ENCODE data around the gene GLRX5.

Gene GLRX5

DNA sequence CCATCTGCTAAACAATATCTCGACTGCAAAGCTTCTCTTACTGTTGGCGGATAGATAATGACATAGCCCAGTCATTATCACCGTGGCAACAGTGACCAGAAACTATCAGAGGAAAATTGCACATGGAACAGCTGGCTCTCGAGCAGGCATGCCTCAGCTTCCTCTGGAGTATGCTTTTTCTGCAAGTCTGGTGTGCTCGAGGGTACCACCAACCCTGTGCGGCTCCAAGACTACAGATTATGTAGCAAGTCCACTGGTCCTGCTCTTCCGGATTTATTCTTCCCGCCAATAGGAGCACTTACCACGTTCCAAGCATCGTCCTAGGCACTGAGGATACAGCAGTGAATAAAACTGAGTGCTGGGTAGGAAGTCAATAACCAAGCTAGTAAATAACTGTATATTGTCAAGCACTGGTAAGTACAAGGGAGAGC lies 1.4 kb upstream of the GLRX5 start:
- Histone ChIP-seq H3K27ac (ENCODE audit: low read depth in 2 of 2, low read length in 2 of 2) (peak overlapping the region in 1 of 2 donors; percentile 85), H3K36me3 (ENCODE audit: control insufficient read depth in 2 of 2, insufficient read depth in 2 of 2, low read length in 2 of 2) (peaks cover 4 to 7% of the 10 kb centered on the region in 2 donors), H3K9ac (ENCODE audit: low read depth in 1 of 2, low read length in 2 of 2) (peak overlapping the region; percentile 71 to 85), H3K4me1 (ENCODE audit: control insufficient read depth in 2 of 2, insufficient read depth in 2 of 2, low read length in 2 of 2) (peaks cover 27 to 32% of the 10 kb centered on the region in 2 donors), H3K4me3 (ENCODE audit: low read length in 2 of 2) (peak overlapping the region; percentile 77 to 87), H3K27me3 (ENCODE audit: control insufficient read depth in 2 of 2, insufficient read depth in 2 of 2, low read length in 2 of 2) (no peaks in the 10 kb centered on the region), H3K9me3 (ENCODE audit: control insufficient read depth in 2 of 2, low read length in 2 of 2) (no peaks in the 10 kb centered on the region)

DNA sequence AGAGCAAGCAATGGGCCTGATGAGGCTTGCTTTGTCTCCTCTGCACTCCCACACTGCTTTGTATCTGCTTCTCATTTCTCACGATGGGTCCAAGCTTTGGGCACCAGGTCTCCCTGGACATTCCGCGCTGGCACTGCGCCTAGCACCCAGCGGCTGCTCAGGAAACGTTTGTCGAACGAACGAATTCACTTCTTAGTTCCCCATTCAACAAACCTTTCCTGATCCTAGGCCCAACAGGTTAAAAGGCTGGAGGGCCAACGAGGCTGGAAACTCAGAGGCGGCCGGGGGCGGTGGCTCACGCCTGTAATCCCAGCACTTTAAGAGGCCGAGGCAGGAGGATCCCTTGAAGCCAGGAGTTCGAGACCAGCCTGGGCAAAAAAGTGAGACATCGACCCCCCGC lies 1.0 kb upstream of the GLRX5 start:
- H3K27me3 ChIP-seq (ENCODE audit: control insufficient read depth in 2 of 2, insufficient read depth in 2 of 2, low read length in 2 of 2), result no peaks in the 10 kb centered on the region
- peaks cover 27 to 32% of the 10 kb centered on the region in 2 donors for H3K4me1 ChIP-seq (ENCODE audit: control insufficient read depth in 2 of 2, insufficient read depth in 2 of 2, low read length in 2 of 2)
- peak overlapping the region; percentile 85 to 90 for H3K27ac ChIP-seq (ENCODE audit: low read depth in 2 of 2, low read length in 2 of 2)
- no peaks in the 10 kb centered on the region for H3K9me3 ChIP-seq (ENCODE audit: control insufficient read depth in 2 of 2, low read length in 2 of 2)
- peaks cover 4 to 7% of the 10 kb centered on the region in 2 donors for H3K36me3 ChIP-seq (ENCODE audit: control insufficient read depth in 2 of 2, insufficient read depth in 2 of 2, low read length in 2 of 2)
- peak overlapping the region; percentile 77 to 87 for H3K4me3 ChIP-seq (ENCODE audit: low read length in 2 of 2)
- H3K9ac ChIP-seq (ENCODE audit: low read depth in 1 of 2, low read length in 2 of 2), result peak overlapping the region; percentile 71 to 85

GRCh38 chr14:95535226-95536021 lies 574 bp downstream of the GLRX5 start:
- Histone ChIP-seq H3K9ac (ENCODE audit: low read depth in 1 of 2, low read length in 2 of 2) (peak overlapping the region; percentile 70 to 82), H3K36me3 (ENCODE audit: control insufficient read depth in 2 of 2, insufficient read depth in 2 of 2, low read length in 2 of 2) (peaks cover 4 to 7% of the 10 kb centered on the region in 2 donors), H3K27me3 (ENCODE audit: control insufficient read depth in 2 of 2, insufficient read depth in 2 of 2, low read length in 2 of 2) (no peaks in the 10 kb centered on the region), H3K27ac (ENCODE audit: low read depth in 2 of 2, low read length in 2 of 2) (peak overlapping the region; percentile 27 to 90), H3K4me1 (ENCODE audit: control insufficient read depth in 2 of 2, insufficient read depth in 2 of 2, low read length in 2 of 2) (peaks cover 27 to 32% of the 10 kb centered on the region in 2 donors), H3K9me3 (ENCODE audit: control insufficient read depth in 2 of 2, low read length in 2 of 2) (no peaks in the 10 kb centered on the region), H3K4me3 (ENCODE audit: low read length in 2 of 2) (peak overlapping the region; percentile 77 to 83)

DNA sequence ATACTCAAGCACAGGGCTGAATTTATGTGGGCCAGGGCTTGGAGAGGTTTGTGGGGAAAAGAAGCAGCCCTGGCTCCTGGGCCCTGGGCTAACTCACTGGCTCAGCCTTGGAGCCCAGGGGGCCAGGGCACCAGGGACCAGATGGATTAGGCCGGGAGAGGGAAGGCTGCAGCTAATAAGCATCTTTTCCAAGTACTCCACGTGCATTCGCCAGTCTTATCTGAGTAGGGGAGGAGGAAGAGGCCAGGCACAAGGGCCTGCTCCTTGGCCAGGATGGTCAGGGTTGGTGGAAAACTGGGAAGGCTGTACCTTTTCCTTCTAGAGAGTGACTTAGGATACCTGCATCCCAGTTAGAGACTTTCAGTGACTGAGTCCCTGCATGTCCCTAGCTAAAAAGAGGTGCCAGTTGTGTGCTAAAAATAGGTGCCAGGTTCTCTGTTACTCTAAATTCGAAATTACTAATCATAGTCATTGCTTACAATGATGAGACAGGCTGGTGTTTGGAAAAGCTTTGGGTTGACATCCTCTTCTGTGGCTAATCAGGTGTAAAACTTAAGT lies 1.3 kb downstream of the GLRX5 start:
- Histone ChIP-seq H3K9me3 (ENCODE audit: control insufficient read depth in 2 of 2, low read length in 2 of 2) (no peaks in the 10 kb centered on the region), H3K4me3 (ENCODE audit: low read length in 2 of 2) (peak overlapping the region; percentile 77 to 83), H3K9ac (ENCODE audit: low read depth in 1 of 2, low read length in 2 of 2) (peak overlapping the region; percentile 70 to 82), H3K27ac (ENCODE audit: low read depth in 2 of 2, low read length in 2 of 2) (no peak overlapping the region), H3K36me3 (ENCODE audit: control insufficient read depth in 2 of 2, insufficient read depth in 2 of 2, low read length in 2 of 2) (peaks cover 0 to 7% of the 10 kb centered on the region in 2 donors), H3K27me3 (ENCODE audit: control insufficient read depth in 2 of 2, insufficient read depth in 2 of 2, low read length in 2 of 2) (no peaks in the 10 kb centered on the region), H3K4me1 (ENCODE audit: control insufficient read depth in 2 of 2, insufficient read depth in 2 of 2, low read length in 2 of 2) (peaks cover 27 to 32% of the 10 kb centered on the region in 2 donors)

GRCh38 chr14:95536671-95537070 lies 1.8 kb downstream of the GLRX5 start:
- H3K4me3 ChIP-seq (ENCODE audit: low read length in 2 of 2), result peak overlapping the region in 1 of 2 donors; percentile 77
- no peaks in the 10 kb centered on the region for H3K27me3 ChIP-seq (ENCODE audit: control insufficient read depth in 2 of 2, insufficient read depth in 2 of 2, low read length in 2 of 2)
- H3K9ac ChIP-seq (ENCODE audit: low read depth in 1 of 2, low read length in 2 of 2), result peak overlapping the region in 1 of 2 donors; percentile 5
- peaks cover 27 to 32% of the 10 kb centered on the region in 2 donors for H3K4me1 ChIP-seq (ENCODE audit: control insufficient read depth in 2 of 2, insufficient read depth in 2 of 2, low read length in 2 of 2)
- no peaks in the 10 kb centered on the region for H3K9me3 ChIP-seq (ENCODE audit: control insufficient read depth in 2 of 2, low read length in 2 of 2)
- peaks cover 0 to 7% of the 10 kb centered on the region in 2 donors for H3K36me3 ChIP-seq (ENCODE audit: control insufficient read depth in 2 of 2, insufficient read depth in 2 of 2, low read length in 2 of 2)
- no peak overlapping the region for H3K27ac ChIP-seq (ENCODE audit: low read depth in 2 of 2, low read length in 2 of 2)

GRCh38 chr14:95537298-95538089 lies 2.6 kb downstream of the GLRX5 start:
- Histone ChIP-seq H3K27ac (ENCODE audit: low read depth in 2 of 2, low read length in 2 of 2) (no peak overlapping the region), H3K36me3 (ENCODE audit: control insufficient read depth in 2 of 2, insufficient read depth in 2 of 2, low read length in 2 of 2) (peaks cover 0 to 1% of the 10 kb centered on the region in 2 donors), H3K9ac (ENCODE audit: low read depth in 1 of 2, low read length in 2 of 2) (no peak overlapping the region), H3K27me3 (ENCODE audit: control insufficient read depth in 2 of 2, insufficient read depth in 2 of 2, low read length in 2 of 2) (no peaks in the 10 kb centered on the region), H3K9me3 (ENCODE audit: control insufficient read depth in 2 of 2, low read length in 2 of 2) (no peaks in the 10 kb centered on the region), H3K4me3 (ENCODE audit: low read length in 2 of 2) (no peak overlapping the region), H3K4me1 (ENCODE audit: control insufficient read depth in 2 of 2, insufficient read depth in 2 of 2, low read length in 2 of 2) (peaks cover 21 to 32% of the 10 kb centered on the region in 2 donors)

- H3K9ac ChIP-seq (ENCODE audit: low read depth in 1 of 2, low read length in 2 of 2), result no peak overlapping the region
- peaks cover 0 to 2% of the 10 kb centered on the region in 2 donors for H3K36me3 ChIP-seq (ENCODE audit: control insufficient read depth in 2 of 2, insufficient read depth in 2 of 2, low read length in 2 of 2)
- H3K4me1 ChIP-seq (ENCODE audit: control insufficient read depth in 2 of 2, insufficient read depth in 2 of 2, low read length in 2 of 2), result peaks cover 9 to 21% of the 10 kb centered on the region in 2 donors
- no peaks in the 10 kb centered on the region for H3K27me3 ChIP-seq (ENCODE audit: control insufficient read depth in 2 of 2, insufficient read depth in 2 of 2, low read length in 2 of 2)
- H3K4me3 ChIP-seq (ENCODE audit: low read length in 2 of 2), result no peak overlapping the region
- H3K9me3 ChIP-seq (ENCODE audit: control insufficient read depth in 2 of 2, low read length in 2 of 2), result no peaks in the 10 kb centered on the region
- no peak overlapping the region for H3K27ac ChIP-seq (ENCODE audit: low read depth in 2 of 2, low read length in 2 of 2)
These were observed 4.1 kb downstream of the GLRX5 start for GRCh38 chr14:95538801-95539509.

DNA sequence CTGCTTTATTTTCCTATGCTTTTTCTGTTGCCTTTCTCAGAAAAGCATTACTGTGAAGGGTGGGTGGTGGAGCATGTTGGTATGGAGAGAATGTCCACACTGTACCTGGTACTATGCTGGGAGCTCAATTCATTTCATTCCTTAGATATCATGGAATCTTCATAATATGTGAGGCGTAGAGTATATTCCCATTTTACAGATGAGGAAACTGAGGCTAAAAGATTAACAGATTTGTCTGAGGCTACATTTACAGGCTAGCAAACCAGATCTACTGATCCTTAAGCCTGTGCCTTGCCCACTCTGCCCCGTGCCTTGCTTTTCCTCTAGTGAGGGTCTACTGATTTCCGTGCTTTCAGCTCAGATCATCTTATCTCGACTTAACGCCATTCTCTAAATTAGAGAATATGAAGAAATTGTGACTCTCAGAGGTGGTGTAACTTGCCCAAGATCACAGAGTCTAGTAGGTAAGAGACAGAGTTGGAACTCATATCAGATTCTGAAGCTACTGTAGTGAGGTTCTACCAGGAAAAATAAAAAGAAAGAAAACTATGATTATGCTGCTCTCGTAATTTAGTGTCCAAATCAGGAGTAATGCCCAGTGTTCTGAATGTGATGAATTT lies 5.5 kb downstream of the GLRX5 start:
- peaks cover 9 to 21% of the 10 kb centered on the region in 2 donors for H3K4me1 ChIP-seq (ENCODE audit: control insufficient read depth in 2 of 2, insufficient read depth in 2 of 2, low read length in 2 of 2)
- H3K27me3 ChIP-seq (ENCODE audit: control insufficient read depth in 2 of 2, insufficient read depth in 2 of 2, low read length in 2 of 2), result no peaks in the 10 kb centered on the region
- no peak overlapping the region for H3K4me3 ChIP-seq (ENCODE audit: low read length in 2 of 2)
- H3K27ac ChIP-seq (ENCODE audit: low read depth in 2 of 2, low read length in 2 of 2), result no peak overlapping the region
- H3K9ac ChIP-seq (ENCODE audit: low read depth in 1 of 2, low read length in 2 of 2), result no peak overlapping the region
- peaks cover 0 to 3% of the 10 kb centered on the region in 2 donors for H3K36me3 ChIP-seq (ENCODE audit: control insufficient read depth in 2 of 2, insufficient read depth in 2 of 2, low read length in 2 of 2)
- no peaks in the 10 kb centered on the region for H3K9me3 ChIP-seq (ENCODE audit: control insufficient read depth in 2 of 2, low read length in 2 of 2)

GRCh38 chr14:95541346-95541745 lies 6.5 kb downstream of the GLRX5 start:
- Histone ChIP-seq H3K27ac (ENCODE audit: low read depth in 2 of 2, low read length in 2 of 2) (no peak overlapping the region), H3K9ac (ENCODE audit: low read depth in 1 of 2, low read length in 2 of 2) (no peak overlapping the region), H3K36me3 (ENCODE audit: control insufficient read depth in 2 of 2, insufficient read depth in 2 of 2, low read length in 2 of 2) (peaks cover 0 to 3% of the 10 kb centered on the region in 2 donors), H3K4me1 (ENCODE audit: control insufficient read depth in 2 of 2, insufficient read depth in 2 of 2, low read length in 2 of 2) (peaks cover under 1 to 11% of the 10 kb centered on the region in 2 donors), H3K4me3 (ENCODE audit: low read length in 2 of 2) (no peak overlapping the region), H3K9me3 (ENCODE audit: control insufficient read depth in 2 of 2, low read length in 2 of 2) (no peaks in the 10 kb centered on the region), H3K27me3 (ENCODE audit: control insufficient read depth in 2 of 2, insufficient read depth in 2 of 2, low read length in 2 of 2) (no peaks in the 10 kb centered on the region)
